ENCODE results near the gene ARPC4. TPM values are rescaled to one million over a fixed set of nuclear protein-coding genes. Genes with fewer than 3 reads are reported as not detected.
A peak's percentile ranks its signal among the peaks of the same experiment; 100 is the strongest.

Gene ARPC4
- total RNA-seq, 4 donors from 2014 or later: 96.8 to 147 (median 143) TPM

GRCh38 chr3:9810846-9811245, 18.0 kb downstream of the ARPC4 start:
- Histone ChIP-seq H3K4me1 (peaks cover 17 to 20% of the 10 kb centered on the region in 2 donors), H3K4me3 (peak overlapping the region; percentile 65 to 81 (median 70)), H3K27ac (peak overlapping the region; percentile 82 to 95 (median 88)), H3K9me3 (no peaks in the 10 kb centered on the region), H3K36me3 (peaks cover 0 to 14% of the 10 kb centered on the region in 2 donors), H3K27me3 (no peaks in the 10 kb centered on the region)
- in situ Hi-C loops (cut with MboI; ENCODE audit: low sequenced_read_pairs in 4 of 4) (no loop called here), intact Hi-C loops (cut with DNase I; ENCODE audit: low total_unique reads) (loop anchor here (2.0 kb wide), 1 partner anchor 32 kb away; no protein-coding TSS in a partner anchor)
- TF ChIP-seq CTCF (IDR thresholded peaks at IDR 0.05 in 4 of 5, conservative IDR thresholded peaks at IDR 0.05 in 1 of 5): no peak
- no peak for DNase-seq
- ATAC-seq: no peak

GRCh38 chr3:9812870-9813483, 20.1 kb downstream of the ARPC4 start:
- Histone ChIP-seq H3K4me1 (peaks cover 17 to 24% of the 10 kb centered on the region in 2 donors), H3K27ac (no peak overlapping the region), H3K27me3 (no peaks in the 10 kb centered on the region), H3K4me3 (no peak overlapping the region), H3K9me3 (no peaks in the 10 kb centered on the region), H3K36me3 (no peaks in the 10 kb centered on the region)
- ATAC-seq (no peak), DNase-seq (no peak)
- intact Hi-C loops (cut with DNase I; ENCODE audit: low total_unique reads) (no loop called here), in situ Hi-C loops (cut with MboI; ENCODE audit: low sequenced_read_pairs in 4 of 4) (no loop called here)
- TF ChIP-seq CTCF (IDR thresholded peaks at IDR 0.05 in 4 of 5, conservative IDR thresholded peaks at IDR 0.05 in 1 of 5): no peak
- TF ChIP-seq POLR2A (IDR thresholded peaks at IDR 0.05): no peak

GRCh38 chr3:9815986-9816385, 23.1 kb downstream of the ARPC4 start:
- Histone ChIP-seq H3K9me3 (no peaks in the 10 kb centered on the region), H3K4me3 (no peak overlapping the region), H3K27ac (no peak overlapping the region), H3K4me1 (peaks cover 3 to 10% of the 10 kb centered on the region in 2 donors), H3K27me3 (no peaks in the 10 kb centered on the region), H3K36me3 (no peaks in the 10 kb centered on the region)
- in situ Hi-C loops (cut with MboI; ENCODE audit: low sequenced_read_pairs in 4 of 4): no loop called here
- intact Hi-C loops (cut with DNase I; ENCODE audit: low total_unique reads): no loop called here
- no peak for ATAC-seq
- DNase-seq: no peak
- TF ChIP-seq CTCF (IDR thresholded peaks at IDR 0.05 in 4 of 5, conservative IDR thresholded peaks at IDR 0.05 in 1 of 5): no peak
- TF ChIP-seq POLR2A (IDR thresholded peaks at IDR 0.05): no peak

GRCh38 chr3:9817436-9817835, 24.6 kb downstream of the ARPC4 start:
- intact Hi-C loops (cut with DNase I; ENCODE audit: low total_unique reads): no loop called here
- Histone ChIP-seq H3K4me3 (no peak overlapping the region), H3K27me3 (no peaks in the 10 kb centered on the region), H3K9me3 (no peaks in the 10 kb centered on the region), H3K27ac (peak overlapping the region in 1 of 4 donors; percentile 35), H3K36me3 (no peaks in the 10 kb centered on the region), H3K4me1 (peaks cover 0 to 7% of the 10 kb centered on the region in 2 donors)
- TF ChIP-seq POLR2A (IDR thresholded peaks at IDR 0.05) (no peak), CTCF (IDR thresholded peaks at IDR 0.05 in 4 of 5, conservative IDR thresholded peaks at IDR 0.05 in 1 of 5) (no peak)
- DNase-seq (no peak), ATAC-seq (no peak)
- in situ Hi-C loops (cut with MboI; ENCODE audit: low sequenced_read_pairs in 4 of 4): no loop called here

All from gastrocnemius medialis (tissue), 4 donors.